Nephron (organoid): ENCODE data around the gene GRIK4.
A peak's percentile ranks its signal among the peaks of the same experiment; 100 is the strongest.

ENCODE experiments used
- H3K27ac Mint-ChIP-seq, 3 experiments: 2 replicates each; pipeline ENCODE4 v1.8.0; 2020; ENCODE audit warnings: mixed read lengths in 3 of 3, mild to moderate bottlenecking in 2 of 3, moderate library complexity in 1 of 3
- H3K27me3 Mint-ChIP-seq: 2 replicates; pipeline ENCODE4 v1.8.0; 2021; ENCODE audit warnings: low read depth, mild to moderate bottlenecking, moderate library complexity, mixed read lengths
- H3K36me3 Mint-ChIP-seq: 2 replicates; pipeline ENCODE4 v1.8.0; 2020; ENCODE audit warnings: low read depth, mixed read lengths
- H3K4me1 Mint-ChIP-seq: 2 replicates; pipeline ENCODE4 v1.8.0; 2020; ENCODE audit warnings: mixed read lengths
- H3K4me3 Mint-ChIP-seq, 3 experiments: 2 replicates each; pipeline ENCODE4 v1.8.0; 2020; ENCODE audit warnings: mild to moderate bottlenecking in 3 of 3, mixed read lengths in 3 of 3, moderate library complexity in 2 of 3
- H3K9me3 Mint-ChIP-seq: 2 replicates; pipeline ENCODE4 v1.8.0; 2020; ENCODE audit warnings: mixed read lengths
- TF ChIP-seq, protein P1 (sequence below), 3 experiments: fragments of 200-600 bp; sonication (generic); IDR thresholded peaks; one replicate each; pipeline ENCODE4 v1.5.0; 2021; ENCODE audit warnings: antibody characterized with exemption in 3 of 3; ENCODE audit not compliant: unreplicated experiment in 3 of 3

GRIK4 gene

DNA sequence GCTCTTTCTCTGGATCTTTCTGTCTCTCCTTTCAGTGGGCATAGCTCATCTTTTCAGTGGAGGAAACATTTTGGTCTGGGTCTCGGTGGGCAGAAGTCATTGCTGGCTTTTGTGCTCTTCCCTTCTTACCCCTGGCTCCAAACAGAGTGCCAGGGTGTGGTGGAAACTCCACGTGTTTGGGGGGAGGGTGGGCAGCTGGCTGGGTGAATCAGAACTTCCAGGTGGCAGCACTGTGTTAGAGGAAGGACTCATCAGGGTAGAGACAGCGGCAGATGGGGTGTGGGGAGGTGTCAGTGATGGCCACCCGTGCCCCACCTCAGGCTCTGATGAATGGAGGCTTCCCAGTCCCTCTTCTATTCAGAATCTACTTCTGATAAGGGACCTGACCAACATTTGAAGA, 114.0 kb downstream of the GRIK4 start:
- peaks cover 16% of the 10 kb centered on the region for H3K27me3 Mint-ChIP-seq
- H3K27ac Mint-ChIP-seq = peak overlapping the region in 1 of 3 experiments; percentile 36
- H3K36me3 Mint-ChIP-seq = no peaks in the 10 kb centered on the region
- no peak overlapping the region for H3K4me3 Mint-ChIP-seq
- no peaks in the 10 kb centered on the region for H3K4me1 Mint-ChIP-seq
- no peaks in the 10 kb centered on the region for H3K9me3 Mint-ChIP-seq
- TF ChIP-seq, protein P1, sequence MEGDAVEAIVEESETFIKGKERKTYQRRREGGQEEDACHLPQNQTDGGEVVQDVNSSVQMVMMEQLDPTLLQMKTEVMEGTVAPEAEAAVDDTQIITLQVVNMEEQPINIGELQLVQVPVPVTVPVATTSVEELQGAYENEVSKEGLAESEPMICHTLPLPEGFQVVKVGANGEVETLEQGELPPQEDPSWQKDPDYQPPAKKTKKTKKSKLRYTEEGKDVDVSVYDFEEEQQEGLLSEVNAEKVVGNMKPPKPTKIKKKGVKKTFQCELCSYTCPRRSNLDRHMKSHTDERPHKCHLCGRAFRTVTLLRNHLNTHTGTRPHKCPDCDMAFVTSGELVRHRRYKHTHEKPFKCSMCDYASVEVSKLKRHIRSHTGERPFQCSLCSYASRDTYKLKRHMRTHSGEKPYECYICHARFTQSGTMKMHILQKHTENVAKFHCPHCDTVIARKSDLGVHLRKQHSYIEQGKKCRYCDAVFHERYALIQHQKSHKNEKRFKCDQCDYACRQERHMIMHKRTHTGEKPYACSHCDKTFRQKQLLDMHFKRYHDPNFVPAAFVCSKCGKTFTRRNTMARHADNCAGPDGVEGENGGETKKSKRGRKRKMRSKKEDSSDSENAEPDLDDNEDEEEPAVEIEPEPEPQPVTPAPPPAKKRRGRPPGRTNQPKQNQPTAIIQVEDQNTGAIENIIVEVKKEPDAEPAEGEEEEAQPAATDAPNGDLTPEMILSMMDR (IDR thresholded peaks at IDR 0.05; ENCODE audit: unreplicated experiment in 3 of 3) = no peak

DNA sequence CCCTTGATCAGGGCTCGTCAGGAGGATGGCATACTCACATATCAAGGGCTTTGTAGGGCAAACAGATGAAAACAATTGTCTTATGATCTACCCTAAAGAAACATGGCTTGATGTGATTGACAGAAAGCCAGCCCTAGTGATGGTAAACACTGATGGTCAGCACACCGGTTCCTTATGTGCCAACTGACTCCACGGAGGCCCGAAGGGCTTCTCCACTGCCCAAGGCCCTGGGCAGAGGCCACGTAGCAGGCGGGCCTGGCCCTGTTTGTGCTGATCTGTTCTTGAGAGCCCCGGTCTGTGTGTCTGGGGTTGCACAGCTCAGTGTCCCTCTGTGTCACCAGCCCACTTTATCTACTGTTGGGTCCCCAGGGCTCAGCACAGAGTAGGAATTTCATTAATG, 115.2 kb downstream of the GRIK4 start:
- Mint-ChIP-seq H3K9me3 (no peaks in the 10 kb centered on the region), H3K36me3 (no peaks in the 10 kb centered on the region), H3K27ac (no peak overlapping the region), H3K4me3 (no peak overlapping the region), H3K4me1 (peaks cover 4% of the 10 kb centered on the region), H3K27me3 (peaks cover 21% of the 10 kb centered on the region)
- TF ChIP-seq, protein P1 (IDR thresholded peaks at IDR 0.05; ENCODE audit: unreplicated experiment in 3 of 3) = no peak

DNA sequence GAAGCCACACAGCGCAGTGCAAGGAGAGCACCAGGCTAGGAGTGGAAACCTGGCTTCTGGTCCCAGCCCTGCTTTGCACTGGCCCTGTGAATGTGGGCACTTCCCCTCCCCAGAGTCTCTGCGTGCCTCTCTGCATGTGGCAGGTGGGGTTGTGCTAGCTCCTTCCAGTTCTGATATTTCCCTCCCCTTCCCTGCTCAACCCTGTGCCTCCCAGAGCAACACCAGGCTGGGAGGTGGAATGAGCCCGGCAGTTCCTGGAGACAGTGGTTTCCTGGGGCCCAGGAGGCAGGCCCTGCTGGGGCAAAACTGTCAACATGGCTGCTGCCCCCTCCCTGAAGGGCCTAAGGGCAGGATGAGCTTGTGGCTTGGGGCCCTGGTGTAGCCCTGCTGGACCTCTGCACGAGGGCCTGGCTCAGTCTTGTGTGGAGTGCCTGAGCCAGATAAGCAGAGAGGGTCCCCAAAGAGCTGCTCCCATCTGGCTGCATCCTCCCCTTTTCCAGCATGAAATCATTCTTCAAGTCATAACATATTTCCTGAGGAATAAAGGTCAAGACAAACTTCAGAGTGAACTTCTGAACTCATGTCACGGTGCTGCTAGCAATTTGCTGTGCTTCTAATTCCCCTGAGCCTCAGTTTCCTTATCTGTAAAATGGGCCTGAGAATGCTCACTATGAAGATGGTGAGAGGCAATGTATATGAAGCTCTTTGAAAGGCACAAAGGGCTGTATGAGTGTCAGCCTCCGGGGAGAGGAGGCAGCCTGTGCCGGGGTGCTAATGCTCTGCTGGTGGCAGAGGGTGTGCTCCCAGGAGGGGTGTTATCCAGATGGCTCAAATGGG, 116.0 kb downstream of the GRIK4 start:
- H3K9me3 Mint-ChIP-seq = no peaks in the 10 kb centered on the region
- peaks cover 4% of the 10 kb centered on the region for H3K4me1 Mint-ChIP-seq
- no peak overlapping the region for H3K27ac Mint-ChIP-seq
- TF ChIP-seq, protein P1 (IDR thresholded peaks at IDR 0.05; ENCODE audit: unreplicated experiment in 3 of 3) = no peak
- H3K27me3 Mint-ChIP-seq = peaks cover 25% of the 10 kb centered on the region
- no peak overlapping the region for H3K4me3 Mint-ChIP-seq
- no peaks in the 10 kb centered on the region for H3K36me3 Mint-ChIP-seq

DNA sequence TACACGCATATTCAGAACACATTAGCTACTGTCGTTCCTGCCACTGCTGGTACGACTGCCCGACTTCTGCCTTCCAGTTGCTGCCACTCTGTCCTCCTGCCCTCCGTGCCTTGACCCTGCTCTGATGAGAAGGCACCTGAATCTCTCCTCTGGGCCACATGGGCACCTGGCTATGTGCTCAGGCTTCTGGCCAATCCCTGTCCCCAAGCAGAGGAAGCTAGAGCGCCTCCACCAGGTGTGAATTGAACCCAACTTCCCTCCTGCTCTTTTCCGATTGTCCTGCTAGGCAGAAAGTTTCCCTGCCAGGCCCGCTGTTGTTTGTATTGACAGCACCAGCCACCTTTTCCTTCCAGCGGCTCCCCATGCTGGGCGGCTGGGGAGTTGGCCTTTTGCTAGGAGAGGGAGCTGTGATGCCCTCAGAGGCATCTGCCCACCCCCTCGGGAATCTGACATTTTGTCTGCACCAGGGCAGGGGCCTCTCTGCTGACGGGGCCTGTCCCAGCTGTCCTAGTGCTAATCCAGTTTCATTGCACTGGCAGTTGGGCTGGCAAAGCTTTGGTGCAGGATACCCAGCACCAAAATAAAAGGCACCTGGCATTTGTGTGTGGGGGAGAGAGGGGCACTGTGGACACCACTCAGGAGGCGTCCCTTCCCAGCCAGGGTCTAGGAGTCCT, 118.0 kb downstream of the GRIK4 start:
- TF ChIP-seq, protein P1 (IDR thresholded peaks at IDR 0.05; ENCODE audit: unreplicated experiment in 3 of 3) = no peak
- H3K4me3 Mint-ChIP-seq = no peak overlapping the region
- no peaks in the 10 kb centered on the region for H3K36me3 Mint-ChIP-seq

DNA sequence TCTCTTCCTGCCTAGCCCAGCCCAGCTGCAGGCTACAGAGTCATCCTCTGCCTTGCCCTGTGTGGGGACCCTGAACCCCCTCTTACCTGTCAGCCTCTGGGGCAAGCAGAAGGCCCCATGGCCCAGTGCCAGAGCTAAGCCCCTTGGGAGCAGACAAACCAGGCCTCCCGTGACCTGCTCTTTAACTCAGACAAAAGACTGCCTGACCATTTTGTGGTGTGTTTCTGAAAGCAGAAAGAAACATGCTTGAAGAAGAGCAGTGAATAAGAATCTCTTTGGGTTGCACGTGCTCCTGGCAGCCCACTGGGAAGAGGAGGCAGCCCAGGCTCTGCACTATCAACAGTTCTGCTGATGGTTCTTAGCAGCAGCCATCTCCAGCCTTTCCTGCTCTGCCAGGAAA, 118.6 kb downstream of the GRIK4 start:
- peaks cover 12% of the 10 kb centered on the region for H3K4me1 Mint-ChIP-seq
- no peaks in the 10 kb centered on the region for H3K36me3 Mint-ChIP-seq
- no peaks in the 10 kb centered on the region for H3K9me3 Mint-ChIP-seq
- TF ChIP-seq, protein P1 (IDR thresholded peaks at IDR 0.05; ENCODE audit: unreplicated experiment in 3 of 3) = no peak
- H3K27me3 Mint-ChIP-seq = peaks cover 29% of the 10 kb centered on the region
- H3K27ac Mint-ChIP-seq = no peak overlapping the region
- no peak overlapping the region for H3K4me3 Mint-ChIP-seq

More for the DNA sequence above, 118.0 kb downstream of the GRIK4 start:
- Mint-ChIP-seq H3K4me1 (peaks cover 12% of the 10 kb centered on the region), H3K9me3 (no peaks in the 10 kb centered on the region), H3K27ac (no peak overlapping the region), H3K27me3 (peaks cover 31% of the 10 kb centered on the region)
